NCI-H1092 treated with DMSO at 0.1 percent for 48 hours (cell line): ENCODE results near the gene CAMTA1.

ENCODE experiments used
- DNase-seq: peaks from one replicate; lab custom pipeline; 2025; lab: John Stamatoyannopoulos, UW

Gene CAMTA1

DNA sequence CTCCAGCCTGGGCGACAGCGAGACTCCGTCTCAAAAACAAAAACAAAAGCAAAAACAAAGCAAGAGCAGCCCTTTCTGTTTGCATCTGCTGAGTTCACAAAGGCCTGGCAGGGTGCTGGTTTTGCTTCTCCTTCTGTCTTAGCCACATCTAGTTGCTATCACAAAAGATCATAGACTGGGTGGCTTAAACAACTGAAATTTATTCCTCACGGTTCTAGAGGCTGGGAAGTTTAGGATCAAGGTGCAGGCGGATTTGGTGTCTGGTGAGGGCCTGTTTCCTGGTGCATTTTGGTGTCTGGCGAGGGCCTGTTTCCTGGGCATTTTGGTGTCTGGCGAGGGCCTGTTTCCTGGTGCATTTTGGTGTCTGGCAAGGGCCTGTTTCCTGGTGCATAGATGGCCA is 471.3 kb downstream of the CAMTA1 start:
- no peak for DNase-seq

GRCh38 chr1:7257225-7257624 is 472.0 kb downstream of the CAMTA1 start:
- DNase-seq: peak; percentile 83

- no peak for DNase-seq
Measured at GRCh38 chr1:7258589-7259135, 473.4 kb downstream of the CAMTA1 start.

DNA sequence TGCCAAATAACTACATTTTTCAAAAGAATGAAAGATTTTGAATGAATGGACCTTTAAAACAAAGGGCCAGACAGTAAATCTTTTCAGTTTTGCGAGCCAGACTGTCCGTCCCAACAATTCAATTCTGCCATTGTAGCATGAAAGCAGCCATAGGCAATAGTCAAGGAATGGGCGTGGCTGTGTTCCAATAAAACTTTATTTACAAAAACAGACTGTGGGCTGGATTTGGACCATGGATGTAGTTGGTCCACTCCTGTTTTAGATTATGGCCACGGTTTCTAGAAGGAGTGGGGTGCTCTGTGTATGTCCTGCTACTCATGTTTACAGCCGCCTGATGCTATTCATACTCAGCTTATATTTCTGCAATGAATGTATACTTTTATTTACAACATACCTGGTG is 474.7 kb downstream of the CAMTA1 start:
- no peak for DNase-seq

DNA sequence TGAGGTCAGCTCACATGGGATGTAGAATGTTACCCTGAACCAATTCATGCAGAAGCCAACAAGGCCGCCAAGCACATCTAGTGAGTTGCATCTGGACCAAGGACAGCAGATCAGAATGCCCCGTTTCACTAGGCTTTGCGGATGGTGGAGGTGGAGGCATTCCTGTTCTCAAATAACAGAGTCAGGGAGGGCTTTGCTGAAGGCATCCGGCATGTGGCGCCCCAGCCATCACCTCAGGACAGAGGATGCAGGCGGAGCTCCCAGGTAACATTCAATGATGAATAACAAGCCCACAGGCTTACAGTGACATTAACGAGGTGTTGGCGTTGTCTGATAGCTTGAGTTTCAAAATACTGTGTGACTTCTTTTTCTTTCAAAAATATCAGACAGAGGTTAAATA is 476.2 kb downstream of the CAMTA1 start:
- DNase-seq: no peak

DNA sequence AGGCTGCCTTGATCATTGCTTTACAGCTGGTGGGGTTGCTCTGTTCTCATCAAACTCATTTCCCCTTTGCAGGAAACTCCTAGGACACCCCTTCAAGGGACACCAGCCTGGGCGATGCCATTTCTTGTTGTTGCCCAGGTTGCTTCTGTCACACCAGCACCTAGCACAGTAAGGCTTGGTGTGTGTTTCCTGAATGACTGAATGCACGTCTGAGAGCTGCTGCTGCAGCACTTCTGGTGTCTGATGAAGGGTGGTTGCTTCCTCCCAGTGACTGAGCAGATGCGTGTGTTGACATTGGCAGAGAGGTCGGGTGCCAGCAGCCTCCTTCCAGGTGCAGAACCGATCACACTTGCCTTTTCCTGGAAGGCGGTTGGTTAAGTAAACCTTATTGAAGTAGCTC is 477.4 kb downstream of the CAMTA1 start:
- peak; percentile 98 for DNase-seq

DNA sequence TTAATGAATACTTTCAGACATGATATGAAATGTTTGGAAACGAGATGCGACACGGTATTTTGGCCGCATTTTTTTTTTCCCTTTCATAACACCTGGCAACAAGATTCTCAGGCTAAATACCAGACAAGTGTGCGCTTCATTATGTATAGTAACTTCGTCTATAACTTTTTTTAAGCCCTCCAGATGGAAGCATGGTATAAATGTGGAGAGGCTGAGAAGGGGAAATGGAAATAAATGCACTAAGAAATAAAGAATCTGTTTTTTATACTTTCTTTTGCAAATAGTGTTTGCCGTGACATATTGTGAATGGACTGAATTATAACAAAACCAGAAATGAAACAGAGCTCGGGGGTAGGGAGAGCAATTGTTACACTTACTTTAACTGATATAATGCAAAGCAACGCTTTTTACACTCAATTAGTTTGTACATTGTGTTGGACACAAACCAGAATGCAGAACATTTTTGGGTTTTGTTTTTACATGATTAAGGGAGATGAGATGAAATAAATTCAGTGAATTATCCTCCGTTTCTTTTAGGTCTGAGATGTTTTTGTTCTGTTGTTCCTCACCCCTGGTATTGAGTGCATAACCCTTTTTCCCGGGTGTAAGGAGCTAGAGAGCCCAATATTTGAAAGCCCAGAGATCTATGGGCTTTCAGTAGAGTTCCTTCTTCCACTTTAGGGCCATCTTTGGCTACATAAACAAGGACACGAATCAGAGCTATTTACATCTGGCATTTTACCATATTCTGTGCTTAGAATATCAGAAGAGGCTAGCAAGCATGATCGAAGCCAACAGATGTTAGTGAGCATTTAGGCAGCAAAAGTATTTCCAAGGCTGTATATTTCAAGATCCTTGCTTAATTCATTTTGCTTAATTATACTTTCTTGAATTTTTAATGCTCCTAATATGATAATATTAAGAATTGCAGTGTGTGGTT is 478.0 kb downstream of the CAMTA1 start:
- peak; percentile 40 for DNase-seq

DNA sequence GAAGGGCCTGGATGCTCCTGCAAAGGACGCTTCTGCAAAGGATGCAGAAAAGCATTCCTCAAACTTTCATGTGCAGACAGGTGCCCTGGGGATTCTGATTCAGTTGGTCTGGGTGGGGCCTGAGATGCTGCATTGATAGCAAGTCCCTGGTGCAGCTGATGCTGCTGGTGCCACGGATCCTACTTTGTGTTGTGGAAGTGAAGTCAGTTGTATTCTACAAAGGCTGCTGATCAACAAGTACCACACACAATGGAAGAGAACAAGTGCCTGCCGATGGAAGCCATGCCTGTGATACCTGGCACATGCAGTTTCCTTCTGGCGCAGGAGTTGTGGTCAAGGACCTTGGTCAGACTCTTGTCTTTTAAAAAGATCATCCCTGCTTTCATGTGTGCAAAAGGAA is 478.8 kb downstream of the CAMTA1 start:
- DNase-seq: no peak

DNA sequence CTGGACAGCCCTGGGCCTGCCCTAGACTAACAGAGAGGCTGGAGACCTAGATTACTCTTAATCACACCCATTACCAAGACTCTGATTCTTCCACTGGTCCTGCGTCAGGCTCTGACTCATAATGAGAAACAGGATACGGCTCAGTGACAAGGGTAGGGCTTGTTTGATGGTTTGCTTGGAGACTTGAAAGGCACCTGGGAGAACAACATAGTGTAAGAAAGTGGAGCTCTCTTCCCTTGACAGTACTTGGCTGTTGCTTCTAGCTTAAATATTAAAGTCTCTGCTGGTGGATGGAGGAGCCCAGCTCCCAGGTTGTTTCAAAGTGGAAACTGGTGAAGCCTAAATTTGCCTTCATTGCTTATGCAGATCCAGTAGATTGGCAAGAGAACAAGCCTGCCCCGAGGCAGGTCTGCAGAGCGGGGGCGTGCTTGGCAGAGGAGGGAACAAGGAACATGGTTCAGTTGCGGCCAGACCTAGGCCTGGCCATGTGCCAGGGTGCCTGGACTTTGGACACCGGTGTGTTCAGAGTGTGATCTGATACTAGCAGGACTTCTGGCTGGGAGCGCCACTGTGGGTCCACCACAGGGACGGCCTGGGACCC is 480.6 kb downstream of the CAMTA1 start:
- peak; percentile 37 for DNase-seq

- no peak for DNase-seq
Measured at GRCh38 chr1:7266561-7266960, 481.3 kb downstream of the CAMTA1 start.

- no peak for DNase-seq
Measured at GRCh38 chr1:7267493-7267892, 482.2 kb downstream of the CAMTA1 start.

DNA sequence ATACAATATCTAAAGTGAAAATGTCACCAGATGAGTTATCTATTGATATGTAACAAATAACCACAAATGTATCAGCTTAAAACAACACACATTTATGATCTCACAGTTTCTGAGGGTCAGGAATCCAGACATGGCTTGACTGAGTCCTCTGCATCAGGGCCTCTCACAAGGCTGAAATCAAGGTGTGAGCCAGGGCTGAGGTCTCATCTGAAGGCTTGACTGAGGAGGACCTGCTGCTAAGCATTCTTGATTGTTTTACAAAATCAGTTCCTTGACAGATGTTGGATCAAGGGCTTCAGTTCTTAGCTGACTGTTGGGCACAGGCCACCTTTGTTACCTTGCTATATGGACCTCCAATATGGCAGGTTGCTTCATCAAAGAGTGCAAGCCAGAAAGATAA is 483.7 kb downstream of the CAMTA1 start:
- no peak for DNase-seq

DNA sequence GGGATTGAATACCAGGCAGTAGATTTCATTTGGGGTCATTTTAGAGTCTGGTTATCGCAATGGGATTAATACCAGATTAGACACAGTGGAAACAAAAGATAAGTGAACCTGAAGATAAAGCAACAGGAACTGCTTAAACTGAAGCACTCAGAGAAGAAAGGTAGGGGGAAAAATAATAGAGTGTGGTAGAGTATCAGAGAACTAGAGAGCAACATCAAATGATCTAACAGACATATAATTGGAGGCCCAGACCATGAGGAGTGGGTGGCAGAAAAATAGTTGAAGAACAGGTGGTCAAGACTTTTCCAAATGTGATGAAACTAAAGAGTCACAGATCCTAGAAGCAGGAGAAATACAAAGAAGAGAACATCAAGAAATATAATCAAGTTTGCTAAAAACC is 484.3 kb downstream of the CAMTA1 start:
- DNase-seq: no peak

DNA sequence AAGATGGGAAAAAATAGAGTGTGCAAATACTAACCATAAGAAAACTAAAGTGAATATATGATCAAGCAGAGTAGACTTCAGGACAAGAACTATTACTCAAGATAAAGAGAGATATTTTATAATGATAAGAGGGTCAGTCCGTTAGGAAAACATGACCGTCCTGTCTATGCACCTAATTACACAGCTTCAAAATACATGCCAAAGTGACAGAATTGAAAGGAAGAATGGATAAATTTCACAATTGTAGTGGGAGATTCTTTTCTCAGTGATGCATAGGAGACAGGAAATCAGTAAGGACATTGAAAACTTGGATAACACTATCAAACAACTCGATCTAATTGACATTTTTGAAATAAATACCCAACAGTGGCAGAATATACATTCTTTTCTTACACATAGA is 489.0 kb downstream of the CAMTA1 start:
- DNase-seq: no peak

DNA sequence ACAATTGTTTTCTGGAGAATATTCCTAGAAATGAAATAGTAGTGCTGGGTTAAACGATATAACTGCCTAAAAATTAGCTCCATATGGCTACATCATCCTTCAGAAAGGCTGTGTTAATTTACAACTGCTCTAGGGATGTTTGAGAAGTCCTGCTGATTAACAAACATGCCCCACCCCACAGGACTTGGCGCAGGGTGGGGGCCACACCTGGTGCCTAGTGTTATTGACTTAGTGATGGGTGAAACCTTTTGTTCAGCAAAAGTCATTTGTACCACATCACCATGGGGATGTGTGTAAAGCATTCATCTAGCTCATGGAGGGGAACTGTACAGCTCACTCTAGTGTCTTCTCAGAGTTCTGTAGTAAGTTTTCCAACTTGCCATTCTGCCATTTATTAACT is 492.8 kb downstream of the CAMTA1 start:
- DNase-seq: peak; percentile 75

DNA sequence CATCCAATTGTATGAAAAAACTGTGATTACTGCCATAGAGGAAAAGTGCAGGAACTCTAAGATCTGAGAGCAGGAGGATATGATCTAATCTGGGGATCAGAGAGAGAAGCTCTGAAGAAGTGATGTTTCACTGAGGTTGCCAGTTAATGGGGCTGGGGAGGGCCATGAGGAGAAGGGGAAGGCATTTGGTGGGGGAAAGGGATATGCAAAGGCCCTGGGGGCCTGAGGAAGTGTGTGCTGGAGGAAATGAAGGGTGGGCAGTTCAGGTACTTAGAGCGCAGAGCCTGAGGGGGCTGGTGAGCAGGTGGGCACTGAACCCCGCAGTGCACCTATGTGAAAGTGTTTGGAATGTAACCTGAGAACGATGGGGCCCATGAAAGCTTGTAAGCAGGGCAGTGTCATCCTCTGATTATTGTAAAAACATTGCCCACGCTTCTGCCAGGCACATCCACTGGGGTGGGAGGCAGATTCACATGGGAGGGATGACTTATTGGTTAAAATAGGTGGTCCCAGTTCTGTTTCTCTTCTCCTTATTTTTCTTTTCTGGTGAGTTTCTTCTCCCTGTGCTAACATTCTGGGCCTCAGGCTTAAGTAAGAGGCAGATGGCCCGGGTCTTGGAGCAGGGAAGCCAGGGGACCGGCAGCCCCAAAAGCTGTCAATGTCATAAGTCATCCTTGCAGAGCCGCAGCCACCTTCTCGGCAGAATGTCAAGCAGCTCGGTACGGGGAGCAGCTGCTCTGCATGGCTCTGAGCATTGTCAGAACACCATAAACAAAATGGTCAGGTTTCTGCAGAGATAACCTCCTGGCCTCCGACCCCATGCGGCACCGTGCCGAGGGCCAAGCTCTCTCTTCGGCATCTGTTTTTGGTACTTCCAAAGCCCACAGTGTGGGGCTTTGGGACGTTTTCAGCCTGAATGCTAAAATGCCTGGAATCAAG is 493.8 kb downstream of the CAMTA1 start:
- peak; percentile 45 for DNase-seq

GRCh38 chr1:7279769-7280168 is 494.5 kb downstream of the CAMTA1 start:
- peak; percentile 26 for DNase-seq

GRCh38 chr1:7280347-7280960 is 495.2 kb downstream of the CAMTA1 start:
- no peak for DNase-seq

DNA sequence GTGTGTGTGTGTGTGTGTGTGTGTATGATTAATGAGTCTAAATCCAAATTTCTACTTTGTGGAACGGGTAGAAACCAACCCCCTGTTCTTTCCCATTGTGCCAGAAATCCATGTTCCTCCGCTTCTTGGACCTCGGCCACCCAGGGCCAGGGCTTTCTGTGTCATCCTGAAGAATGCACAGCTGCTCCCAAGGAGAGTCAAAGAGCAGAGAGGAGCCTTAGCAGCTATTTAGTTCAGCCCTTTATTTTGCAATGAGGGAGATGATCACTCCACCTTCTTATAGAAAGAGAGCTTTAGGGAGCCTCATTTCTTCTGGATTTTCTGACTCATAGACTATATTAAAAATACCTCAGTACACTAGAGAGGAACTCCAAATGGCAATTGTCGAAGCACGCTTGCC is 496.6 kb downstream of the CAMTA1 start:
- DNase-seq: no peak

- DNase-seq: no peak
Measured at GRCh38 chr1:7284839-7285435, 499.7 kb downstream of the CAMTA1 start.

GRCh38 chr1:7285856-7286454 is 500.7 kb downstream of the CAMTA1 start:
- no peak for DNase-seq
